NCI-H2227 treated with DMSO at 0.1 percent for 48 hours (cell line): Measurements from ENCODE around the gene IHH.

ENCODE experiments used
- DNase-seq: peaks from one replicate; lab custom pipeline; 2025; lab: John Stamatoyannopoulos, UW

Gene IHH

GRCh38 chr2:219060821-219061791, at the start of gene IHH:
IHH (minus strand) TSS chr2:219060921; CDS start chr2:219060467, 454 bp downstream.
- no peak for DNase-seq

GRCh38 chr2:219109471-219109870, 48.8 kb upstream of the IHH start:
- peak; percentile 38 for DNase-seq

- DNase-seq: peak; percentile 12
These were observed 47.0 kb upstream of the IHH start for GRCh38 chr2:219107758-219108157.

- DNase-seq: no peak
These were observed 45.5 kb upstream of the IHH start for GRCh38 chr2:219106251-219106650.

GRCh38 chr2:219104107-219105035, 43.6 kb upstream of the IHH start:
- DNase-seq: peak; percentile 35

GRCh38 chr2:219099329-219099728, 38.6 kb upstream of the IHH start:
- DNase-seq: no peak

GRCh38 chr2:219095406-219095935, 34.8 kb upstream of the IHH start:
- no peak for DNase-seq

- DNase-seq: no peak
These were observed 33.5 kb upstream of the IHH start for GRCh38 chr2:219094171-219094570.

GRCh38 chr2:219090436-219091299, 29.9 kb upstream of the IHH start:
- DNase-seq: no peak

- DNase-seq: no peak
These were observed 28.6 kb upstream of the IHH start for GRCh38 chr2:219089330-219089729.

- no peak for DNase-seq
These were observed 27.1 kb upstream of the IHH start for GRCh38 chr2:219087848-219088247.

- no peak for DNase-seq
These were observed 26.6 kb upstream of the IHH start for GRCh38 chr2:219087361-219087760.

- no peak for DNase-seq
These were observed 25.5 kb upstream of the IHH start for GRCh38 chr2:219086196-219086595.

GRCh38 chr2:219084791-219085190, 24.1 kb upstream of the IHH start:
- no peak for DNase-seq

GRCh38 chr2:219082332-219082958, 21.7 kb upstream of the IHH start:
- no peak for DNase-seq

GRCh38 chr2:219081701-219082331, 21.1 kb upstream of the IHH start:
- no peak for DNase-seq

GRCh38 chr2:219081096-219081495, 20.4 kb upstream of the IHH start:
- DNase-seq: no peak

GRCh38 chr2:219079417-219079816, 18.7 kb upstream of the IHH start:
- no peak for DNase-seq

GRCh38 chr2:219078951-219079350, 18.2 kb upstream of the IHH start:
- no peak for DNase-seq

- no peak for DNase-seq
These were observed 17.4 kb upstream of the IHH start for GRCh38 chr2:219078126-219078525.
